ENCODE measurements around the gene ZNF423. TPM values are rescaled to one million over a fixed set of nuclear protein-coding genes. Genes with fewer than 3 reads are reported as not detected.

Gene ZNF423
- total and polyA plus RNA-seq, 7 donors = 2.3 to 30.7 (median 14.4) TPM

DNA sequence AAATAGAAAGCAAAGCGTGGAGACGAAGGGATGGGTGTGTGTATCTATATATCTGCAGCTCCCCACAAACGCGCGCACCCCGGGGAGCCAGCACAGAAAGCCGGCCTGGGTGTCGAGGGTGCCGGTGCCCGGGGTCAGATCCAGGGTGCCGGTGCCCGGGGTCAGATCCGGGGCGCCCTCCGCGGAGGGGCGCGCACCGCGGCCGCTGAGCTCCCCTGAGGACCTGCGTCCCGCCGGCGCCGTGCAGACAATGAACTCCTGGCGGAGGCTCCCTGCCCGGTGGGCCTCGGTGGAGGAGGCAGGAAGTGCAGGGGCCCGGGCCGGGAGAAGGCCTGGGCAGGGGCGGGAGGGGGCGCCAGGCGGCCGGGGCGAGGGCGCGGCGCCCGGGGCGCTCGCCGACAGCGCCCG is 1.1 kb downstream of the ZNF423 start:
- peaks cover 38% of the 10 kb centered on the region for H3K4me1 ChIP-seq
- WGBS, 3 donors = 1 to 4% (median 1%) methylated on average over 13 to 45 of the region's 45 CpGs
- ATAC-seq (peak; percentile 4 to 23 (median 17)), DNase-seq (peak; percentile 63 to 78)
- no peaks in the 10 kb centered on the region for H3K27me3 ChIP-seq (ENCODE audit: insufficient read depth in 3 of 3, low read length in 2 of 3)
- no peaks in the 10 kb centered on the region for H3K36me3 ChIP-seq (ENCODE audit: insufficient read depth in 1 of 2, low read depth in 1 of 2)
- peak overlapping the region; percentile 90 for H3K27ac ChIP-seq
- peak overlapping the region; percentile 74 for H3K4me3 ChIP-seq
- intact Hi-C loops (cut with DNase I) = loop anchor here (5.0 to 10.0 kb wide), 7 partner anchors 42 to 1510 kb away; no protein-coding TSS in a partner anchor
- no peaks in the 10 kb centered on the region for H3K9me3 ChIP-seq
- TF ChIP-seq, protein P1, sequence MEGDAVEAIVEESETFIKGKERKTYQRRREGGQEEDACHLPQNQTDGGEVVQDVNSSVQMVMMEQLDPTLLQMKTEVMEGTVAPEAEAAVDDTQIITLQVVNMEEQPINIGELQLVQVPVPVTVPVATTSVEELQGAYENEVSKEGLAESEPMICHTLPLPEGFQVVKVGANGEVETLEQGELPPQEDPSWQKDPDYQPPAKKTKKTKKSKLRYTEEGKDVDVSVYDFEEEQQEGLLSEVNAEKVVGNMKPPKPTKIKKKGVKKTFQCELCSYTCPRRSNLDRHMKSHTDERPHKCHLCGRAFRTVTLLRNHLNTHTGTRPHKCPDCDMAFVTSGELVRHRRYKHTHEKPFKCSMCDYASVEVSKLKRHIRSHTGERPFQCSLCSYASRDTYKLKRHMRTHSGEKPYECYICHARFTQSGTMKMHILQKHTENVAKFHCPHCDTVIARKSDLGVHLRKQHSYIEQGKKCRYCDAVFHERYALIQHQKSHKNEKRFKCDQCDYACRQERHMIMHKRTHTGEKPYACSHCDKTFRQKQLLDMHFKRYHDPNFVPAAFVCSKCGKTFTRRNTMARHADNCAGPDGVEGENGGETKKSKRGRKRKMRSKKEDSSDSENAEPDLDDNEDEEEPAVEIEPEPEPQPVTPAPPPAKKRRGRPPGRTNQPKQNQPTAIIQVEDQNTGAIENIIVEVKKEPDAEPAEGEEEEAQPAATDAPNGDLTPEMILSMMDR (IDR thresholded peaks at IDR 0.05) = no peak

DNA sequence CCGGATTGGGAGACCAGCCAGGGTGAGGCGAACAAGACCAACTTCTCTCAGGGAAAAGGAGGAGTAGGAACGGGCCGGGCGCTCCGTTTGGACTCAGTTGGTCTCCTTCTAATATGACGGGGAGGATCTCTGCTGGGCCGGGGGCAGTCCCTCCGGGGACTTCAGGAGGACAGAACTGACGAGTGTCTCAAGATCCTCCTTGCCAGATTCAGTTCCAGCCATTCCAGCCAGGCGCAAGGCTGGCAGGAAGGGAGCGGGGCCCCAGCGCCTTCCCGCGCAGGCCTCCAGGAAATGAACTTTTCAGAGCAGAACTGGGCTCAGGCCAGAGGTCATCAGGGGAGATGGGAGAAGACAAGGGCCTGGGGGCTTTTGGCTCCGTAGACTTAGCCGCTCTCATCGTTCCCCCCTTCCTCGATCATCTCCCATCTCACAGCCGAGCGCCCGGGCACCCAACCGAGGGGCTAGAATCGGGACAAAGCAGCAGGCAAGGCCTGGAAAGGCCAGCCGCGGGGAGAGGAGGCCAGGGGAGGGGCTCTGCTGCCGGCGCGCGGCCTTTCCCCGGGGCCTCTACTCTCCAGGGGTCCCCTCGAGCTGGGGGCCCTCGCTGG is 1.6 kb downstream of the ZNF423 start:
- TF ChIP-seq, protein P1 (IDR thresholded peaks at IDR 0.05) = no peak
- ATAC-seq (no peak), DNase-seq (peak; percentile 49 to 70)
- H3K4me1 ChIP-seq = peaks cover 42% of the 10 kb centered on the region
- no peaks in the 10 kb centered on the region for H3K36me3 ChIP-seq (ENCODE audit: insufficient read depth in 1 of 2, low read depth in 1 of 2)
- H3K4me3 ChIP-seq = peak overlapping the region; percentile 74
- H3K27ac ChIP-seq = peak overlapping the region; percentile 90
- intact Hi-C loops (cut with DNase I) = loop anchor here in 1 of 2 donors (10.0 kb wide), 1 partner anchor 1509 kb away; no protein-coding TSS in a partner anchor
- H3K27me3 ChIP-seq (ENCODE audit: insufficient read depth in 3 of 3, low read length in 2 of 3) = no peaks in the 10 kb centered on the region
- WGBS, 3 donors = 4 to 9% (median 6%) methylated on average over 26 to 33 of the region's 33 CpGs
- H3K9me3 ChIP-seq = no peaks in the 10 kb centered on the region

DNA sequence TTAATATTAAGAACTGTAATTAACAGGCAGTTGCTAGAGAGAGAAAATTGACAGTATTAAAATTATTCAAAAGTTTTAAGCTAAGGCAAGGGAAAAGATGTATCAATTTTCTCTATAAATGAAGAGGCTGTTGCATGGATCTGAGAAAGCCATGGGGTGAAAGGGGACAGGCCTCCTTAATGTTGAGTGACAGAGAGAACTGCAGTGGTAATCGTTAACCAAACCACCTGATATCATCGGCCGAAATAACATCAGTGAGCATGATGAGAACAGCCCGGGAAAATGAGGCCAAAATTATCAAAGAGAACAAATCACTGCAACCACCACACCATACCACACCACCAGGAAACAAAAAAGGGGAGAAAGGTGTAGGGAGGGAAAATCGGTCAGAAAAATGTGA is 3.6 kb downstream of the ZNF423 start:
- TF ChIP-seq, protein P1 (IDR thresholded peaks at IDR 0.05) = no peak
- H3K9me3 ChIP-seq = no peaks in the 10 kb centered on the region
- WGBS, 3 donors = 31 to 43% (median 40%) methylated on average over 5 of the region's 5 CpGs
- intact Hi-C loops (cut with DNase I) = loop anchor here in 1 of 2 donors (10.0 kb wide), 1 partner anchor 1507 kb away; no protein-coding TSS in a partner anchor
- peaks cover 42% of the 10 kb centered on the region for H3K4me1 ChIP-seq
- peak in 1 of 4 donors; percentile 24 for ATAC-seq
- no peak for DNase-seq
- H3K36me3 ChIP-seq (ENCODE audit: insufficient read depth in 1 of 2, low read depth in 1 of 2) = no peaks in the 10 kb centered on the region
- no peaks in the 10 kb centered on the region for H3K27me3 ChIP-seq (ENCODE audit: insufficient read depth in 3 of 3, low read length in 2 of 3)
- peak overlapping the region; percentile 74 for H3K4me3 ChIP-seq
- H3K27ac ChIP-seq = peak overlapping the region; percentile 90

DNA sequence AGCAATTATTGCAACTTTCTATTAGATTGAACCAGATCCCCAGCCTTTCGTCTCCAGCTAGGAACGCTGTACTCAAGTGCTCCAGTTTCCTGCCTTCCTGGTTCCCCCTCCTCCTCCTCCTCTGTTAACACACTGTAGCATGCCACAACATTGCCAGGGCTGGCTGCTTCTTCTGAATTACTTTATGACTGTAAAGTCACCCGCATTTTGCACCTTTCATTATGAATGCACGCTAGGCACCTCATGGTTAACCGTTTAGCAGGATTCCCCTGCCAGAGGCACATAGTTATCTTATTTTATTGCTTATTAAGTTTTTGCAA is 4.5 kb downstream of the ZNF423 start:
- intact Hi-C loops (cut with DNase I) = loop anchor here in 1 of 2 donors (2.0 to 10.0 kb wide), 2 partner anchors 15 to 1507 kb away; no protein-coding TSS in a partner anchor

More for the DNA sequence above, 4.5 kb downstream of the ZNF423 start:
- peak overlapping the region; percentile 53 for H3K4me3 ChIP-seq
- no peaks in the 10 kb centered on the region for H3K9me3 ChIP-seq
- TF ChIP-seq, protein P1 (IDR thresholded peaks at IDR 0.05) = no peak
- DNase-seq (no peak), ATAC-seq (peak in 2 of 4 donors; percentile 16 to 35)
- peak overlapping the region; percentile 59 for H3K27ac ChIP-seq
- peaks cover 42% of the 10 kb centered on the region for H3K4me1 ChIP-seq
- no peaks in the 10 kb centered on the region for H3K27me3 ChIP-seq (ENCODE audit: insufficient read depth in 3 of 3, low read length in 2 of 3)
- WGBS, 3 donors = 13 to 27% (median 13%) methylated on average over 5 of the region's 5 CpGs
- H3K36me3 ChIP-seq (ENCODE audit: insufficient read depth in 1 of 2, low read depth in 1 of 2) = no peaks in the 10 kb centered on the region

Measured in psoas muscle (tissue), 8 donors.